SK-N-MC (cell line): Measurements from ENCODE around the gene WDFY3.

Experiments used
- EZH2 ChIP-seq: fragments of 200-600 bp; sonication (generic); IDR thresholded peaks from one replicate; pipeline ENCODE4 v1.6.1; 2017; ENCODE audit warnings: antibody characterized with exemption
- POLR2AphosphoS5 ChIP-seq: IDR thresholded peaks from 2 replicates; pipeline ENCODE4 v1.6.1; 2012; ENCODE audit warnings: mild to moderate bottlenecking, low read depth, low read length, borderline replicate concordance

GRCh38 chr4:84856468-84857049, 109.9 kb downstream of the WDFY3 start:
- no peak for TF ChIP-seq POLR2AphosphoS5
- no peak for TF ChIP-seq EZH2
